Transverse colon (tissue), 4 donors: Measurements from ENCODE around the gene HDAC7. TPM values are rescaled to one million over a fixed set of nuclear protein-coding genes. Genes with fewer than 3 reads are reported as not detected.
"Not testable (repeated sequence)": the region's sequence is repeated elsewhere in the genome, so short reads cannot be mapped to it uniquely, and the experiment has no call there.

ENCODE experiments used
- DNase-seq: peaks from one replicate; pipeline ENCODE4 v3.0.0-alpha.2; 2019
- H3K27ac ChIP-seq, 4 donors: fragments of 200-600 bp; sonication (generic); 2 replicates each; pipeline ENCODE4 v1.5.1; 2016 to 2018; ENCODE audit warnings: inconsistent platforms in 4 of 4
- H3K27me3 ChIP-seq: fragments of 200-600 bp; sonication (generic); 2 replicates; pipeline ENCODE4 v1.5.1; 2017; ENCODE audit warnings: inconsistent platforms
- H3K36me3 ChIP-seq, 4 donors: fragments of 200-600 bp; sonication (generic); 2 replicates each; pipeline ENCODE4 v1.5.1; 2017 to 2019; ENCODE audit warnings: inconsistent platforms in 4 of 4
- H3K4me1 ChIP-seq, 4 donors: fragments of 200-600 bp; sonication (generic); 2 replicates each; pipeline ENCODE4 v1.5.1; 2017 to 2020; ENCODE audit warnings: inconsistent platforms in 4 of 4
- H3K4me3 ChIP-seq, 4 donors: fragments of 200-600 bp; sonication (generic); 1 replicate in 1 of 4; 2 replicates in 3 of 4; pipeline versions ENCODE4 v1.5.1 to v1.6.1; 2017 to 2019; ENCODE audit warnings: inconsistent platforms in 4 of 4
- H3K9me3 ChIP-seq, 2 donors: fragments of 200-600 bp; sonication (generic); 2 replicates each; pipeline ENCODE4 v1.5.1; 2017 to 2019; ENCODE audit warnings: inconsistent platforms in 2 of 2
- CTCF ChIP-seq, 5 experiments: fragments of 200-600 bp in 3 of 5; fragments of 450-650 bp in 2 of 5; sonication (generic) in 3 of 5; IDR thresholded peaks; 1 replicate in 2 of 5; 2 replicates in 3 of 5; pipeline ENCODE4 v1.5.1; 2016 to 2017; ENCODE audit warnings: antibody characterized with exemption in 5 of 5, inconsistent platforms in 3 of 5, mild to moderate bottlenecking in 2 of 5, moderate library complexity in 1 of 5
- EP300 ChIP-seq: sonication (generic); formaldehyde crosslinking; IDR thresholded peaks from one replicate; pipeline ENCODE4 v1.6.1; 2017; ENCODE audit warnings: antibody characterized with exemption, low read depth
- POLR2A ChIP-seq: fragments of 450-650 bp; IDR thresholded peaks from one replicate; pipeline ENCODE4 v1.6.1; 2016; ENCODE audit warnings: antibody characterized with exemption, mild to moderate bottlenecking, moderate library complexity
- POLR2AphosphoS5 ChIP-seq, 3 donors: sonication (generic); formaldehyde crosslinking; IDR thresholded peaks; one replicate each; pipeline ENCODE4 v1.6.1; 2016; ENCODE audit warnings: antibody characterized with exemption in 3 of 3
- WGBS, 2 donors: methylation state at CpG; one replicate each; pipeline ENCODE4 v1.1.5; 2018; ENCODE audit warnings: low coverage in 1 of 2; 5-methylcytosine and 5-hydroxymethylcytosine counted together
- in situ Hi-C, 4 donors: fragments of 200-750 bp; cut with MboI; loops; one replicate each; pipeline versions ENCODE4 v1.15.0 to v1.15.1; 2017; ENCODE audit warnings: low sequenced_read_pairs in 3 of 4, low pct_ligation_motif_present in 1 of 4, low pct_unique_long_range_greater_than_20kb in 1 of 4
- intact Hi-C: fragments of 100-400 bp; cut with DNase I; formaldehyde crosslinking; loops from one replicate; pipeline ENCODE4 v1.15.1; 2023; ENCODE audit warnings: low total_unique reads
- total RNA-seq, 4 donors: library from RNA; depleted of rRNA; stranded (reverse); fragments of >200 nt; gene quantifications; one replicate each; pipeline ENCODE4 v1.1.0, GENCODE V29; 2016

HDAC7 gene
- total RNA-seq, 4 donors from 2014 or later: 19.4 to 133 (median 28.3) TPM

- intact Hi-C loops: no loop called here
- H3K27ac ChIP-seq: peak overlapping the region; percentile 93 to 97 (median 96)
- DNase-seq: no peak
- WGBS, 2 donors: 54% methylated on average over 7 of the region's 7 CpGs; no CpG with 5 or more reads in 1 of the 2 donors
- in situ Hi-C loops: no loop called here
- H3K36me3 ChIP-seq: no peaks in the 10 kb centered on the region
- peak overlapping the region in 3 of 4 donors; percentile 1 to 72 (median 13) for H3K4me3 ChIP-seq
- peaks cover 37 to 81% (median 73%) of the 10 kb centered on the region in 4 donors for H3K4me1 ChIP-seq
- H3K27me3 ChIP-seq: no peaks in the 10 kb centered on the region
- no peak for TF ChIP-seq POLR2A
- TF ChIP-seq CTCF (IDR thresholded peaks at IDR 0.05): peak in 1 of 5 experiments; percentile 16
- TF ChIP-seq EP300: no peak
- TF ChIP-seq POLR2AphosphoS5 (IDR thresholded peaks at IDR 0.05): no peak
- H3K9me3 ChIP-seq: no peaks in the 10 kb centered on the region
Observed at GRCh38 chr12:47817272-47818006, 2.3 kb downstream of the HDAC7 start.

GRCh38 chr12:47816403-47817271 lies 3.1 kb downstream of the HDAC7 start:
- H3K36me3 ChIP-seq: no peaks in the 10 kb centered on the region
- H3K9me3 ChIP-seq: no peaks in the 10 kb centered on the region
- WGBS, 2 donors: 54 to 80% methylated on average over 1 to 12 of the region's 12 CpGs
- in situ Hi-C loops: no loop called here
- intact Hi-C loops: no loop called here
- H3K27me3 ChIP-seq: no peaks in the 10 kb centered on the region
- no peak for TF ChIP-seq POLR2AphosphoS5 (IDR thresholded peaks at IDR 0.05)
- no peak for TF ChIP-seq CTCF (IDR thresholded peaks at IDR 0.05)
- TF ChIP-seq EP300: no peak
- TF ChIP-seq POLR2A: no peak
- DNase-seq: no peak
- peaks cover 33 to 81% (median 75%) of the 10 kb centered on the region in 4 donors for H3K4me1 ChIP-seq
- peak overlapping the region in 3 of 4 donors; percentile 1 to 72 (median 13) for H3K4me3 ChIP-seq
- H3K27ac ChIP-seq: peak overlapping the region; percentile 93 to 97 (median 96)

GRCh38 chr12:47815447-47815846 lies 4.3 kb downstream of the HDAC7 start:
- H3K27me3 ChIP-seq, H3K9me3 ChIP-seq, in situ Hi-C loops, intact Hi-C loops, H3K4me3 ChIP-seq, H3K36me3 ChIP-seq, DNase-seq: not testable (repeated sequence)
- 84 to 89% methylated on average over 5 of the region's 5 CpGs for WGBS, 2 donors
- Histone ChIP-seq H3K27ac (peak overlapping the region; percentile 93 to 97 (median 96)), H3K4me1 (peaks cover 35 to 79% (median 75%) of the 10 kb centered on the region in 4 donors)

- no peaks in the 10 kb centered on the region for H3K27me3 ChIP-seq
- no peak for DNase-seq
- H3K9me3 ChIP-seq: no peaks in the 10 kb centered on the region
- peak overlapping the region in 1 of 4 donors; percentile 52 for H3K4me3 ChIP-seq
- TF ChIP-seq POLR2A (no peak), CTCF (IDR thresholded peaks at IDR 0.05) (no peak), EP300 (no peak), POLR2AphosphoS5 (IDR thresholded peaks at IDR 0.05) (no peak)
- in situ Hi-C loops (no loop called here), intact Hi-C loops (no loop called here)
- H3K27ac ChIP-seq: peak overlapping the region; percentile 93 to 97 (median 96)
- H3K36me3 ChIP-seq: no peaks in the 10 kb centered on the region
- H3K4me1 ChIP-seq: peaks cover 43 to 84% (median 80%) of the 10 kb centered on the region in 4 donors
- WGBS, 2 donors: 25 to 67% methylated on average over 1 to 3 of the region's 3 CpGs
Observed at GRCh38 chr12:47814539-47815170, 5.0 kb downstream of the HDAC7 start.
